Activated CD4-positive, alpha-beta T cell treated with anti-CD3 and anti-CD28 coated beads for 36 hours (primary cell): ENCODE results near the gene TMEM156. TPM values are rescaled to one million over a fixed set of nuclear protein-coding genes. Genes with fewer than 3 reads are reported as not detected.

Experiments
- total RNA-seq, 2 experiments: library from RNA; stranded (reverse); gene quantifications; one replicate each; pipeline ENCODE4 v1.2.3, GENCODE V29; 2021

TMEM156 gene
- total RNA-seq, 2 experiments from 2014 or later, result 14.3 to 15.4 TPM

Other genes starting within 250 kb of the TMEM156 start
- not detected for gene TLR10, start 249.4 kb downstream of the TMEM156 start, total RNA-seq
- 1 to 10 TPM; 1.5 to 1.7 TPM for gene TLR1, start 227.6 kb downstream of the TMEM156 start, total RNA-seq
- gene TLR6, start 175.6 kb downstream of the TMEM156 start, total RNA-seq, result 1 to 10 TPM; 1.5 to 1.8 TPM
- under 1 TPM; 0.26 to 0.32 TPM for gene FAM114A1, start 164.6 kb downstream of the TMEM156 start, total RNA-seq
- gene KLHL5, start 29.8 kb upstream of the TMEM156 start, total RNA-seq, result 10 to 100 TPM; 11.6 to 14.3 TPM
- gene WDR19, start 150.1 kb upstream of the TMEM156 start, total RNA-seq, result 10 to 100 TPM; 12.1 to 16.2 TPM